Neural cell (in vitro differentiated cells): Measurements from ENCODE around the gene GSG1L.

Experiments
- CTCF ChIP-seq: fragments of 450-650 bp; IDR thresholded peaks from 2 replicates; pipeline ENCODE4 v1.5.1; 2014; ENCODE audit warnings: antibody characterized with exemption, mild to moderate bottlenecking, moderate library complexity; ENCODE audit not compliant: poor library complexity, severe bottlenecking
- MXI1 ChIP-seq: fragments of 450-650 bp; conservative IDR thresholded peaks from 2 replicates; pipeline ENCODE4 v1.6.1; 2014; ENCODE audit warnings: antibody characterized with exemption, mild to moderate bottlenecking; ENCODE audit not compliant: poor library complexity, severe bottlenecking
- POLR2AphosphoS5 ChIP-seq: IDR thresholded peaks from 2 replicates; pipeline ENCODE4 v1.6.1; 2012
- REST ChIP-seq: IDR thresholded peaks from 2 replicates; pipeline ENCODE4 v1.6.1; 2012; ENCODE audit warnings: borderline replicate concordance
- TAF1 ChIP-seq: IDR thresholded peaks from 2 replicates; pipeline ENCODE4 v1.6.1; 2012; ENCODE audit warnings: low read depth

GRCh38 chr16:28092721-28093384, 29.3 kb upstream of the GSG1L start:
- TF ChIP-seq CTCF (no peak), REST (no peak), POLR2AphosphoS5 (no peak), TAF1 (no peak), MXI1 (no peak)
